Hepatocyte (in vitro differentiated cells): ENCODE measurements around the gene SH3TC2. TPM values are rescaled to one million over a fixed set of nuclear protein-coding genes. Genes with fewer than 3 reads are reported as not detected.

ENCODE experiments used
- DNase-seq: peaks from one replicate; pipeline ENCODE4 v3.0.0-alpha.2; 2016; ENCODE audit warnings: low spot score
- H2AFZ ChIP-seq: fragments of 200-600 bp; sonication (generic); 2 replicates; pipeline ENCODE4 v1.6.0; 2016; ENCODE audit warnings: antibody characterized with exemption, mild to moderate bottlenecking
- H3K27ac ChIP-seq: fragments of 200-600 bp; sonication (generic); 2 replicates; pipeline ENCODE4 v1.5.1; 2016; ENCODE audit warnings: mild to moderate bottlenecking
- H3K27me3 ChIP-seq: fragments of 200-600 bp; sonication (generic); 2 replicates; pipeline ENCODE4 v1.6.1; 2016
- H3K36me3 ChIP-seq: fragments of 200-600 bp; sonication (generic); replicated peaks from 2 replicates; pipeline ENCODE4 v1.5.1; 2016; ENCODE audit warnings: low read depth; ENCODE audit not compliant: insufficient read depth
- H3K4me1 ChIP-seq: fragments of 200-600 bp; sonication (generic); 2 replicates; pipeline ENCODE4 v1.5.1; 2016; ENCODE audit warnings: mild to moderate bottlenecking, moderate library complexity; ENCODE audit not compliant: insufficient read depth
- H3K4me2 ChIP-seq: fragments of 200-600 bp; sonication (generic); 2 replicates; pipeline ENCODE4 v1.6.0; 2016
- H3K4me3 ChIP-seq: fragments of 200-600 bp; sonication (generic); 2 replicates; pipeline ENCODE4 v1.5.1; 2016; ENCODE audit warnings: mild to moderate bottlenecking
- H3K79me2 ChIP-seq: fragments of 200-600 bp; sonication (generic); 2 replicates; pipeline ENCODE4 v1.6.0; 2017; ENCODE audit warnings: mild to moderate bottlenecking
- H3K9me2 ChIP-seq: fragments of 200-600 bp; sonication (generic); replicated peaks from 2 replicates; pipeline ENCODE4 v1.6.0; 2017; ENCODE audit warnings: mild to moderate bottlenecking; ENCODE audit not compliant: insufficient read depth
- H3K9me3 ChIP-seq: fragments of 200-600 bp; sonication (generic); 2 replicates; pipeline ENCODE4 v1.5.1; 2016; ENCODE audit warnings: low read depth, mild to moderate bottlenecking
- H4K20me1 ChIP-seq: fragments of 200-600 bp; sonication (generic); 2 replicates; pipeline ENCODE4 v1.6.0; 2016; ENCODE audit warnings: mild to moderate bottlenecking; ENCODE audit not compliant: insufficient read depth, poor library complexity, severe bottlenecking
- EZH2 ChIP-seq: fragments of 200-600 bp; sonication (generic); IDR thresholded peaks from 2 replicates; pipeline ENCODE4 v1.6.1; 2016; ENCODE audit warnings: antibody characterized with exemption, mild to moderate bottlenecking, borderline replicate concordance
- EZH2phosphoT487 ChIP-seq: fragments of 200-600 bp; sonication (generic); IDR thresholded peaks from one replicate; pipeline ENCODE4 v1.6.1; 2018; ENCODE audit warnings: antibody characterized with exemption, mild to moderate bottlenecking, low read depth, moderate library complexity; ENCODE audit not compliant: unreplicated experiment, severe bottlenecking
- WGBS: methylation state at CpG from one replicate; pipeline ENCODE4 v1.1.6; 2016; ENCODE audit warnings: low lambda C conversion rate; ENCODE audit errors: missing lambda C conversion rate; 5-methylcytosine and 5-hydroxymethylcytosine counted together
- polyA plus RNA-seq: library from polyadenylated mRNA; unstranded; fragments of >200 nt; fragmentation: Nextera tagmentation; extraction: Ambion mirVana; gene quantifications from 2 replicates; pipeline ENCODE4 v1.2.1, GENCODE V29; 2016
- total RNA-seq: library from RNA; depleted of rRNA; stranded (reverse); fragments of >200 nt; gene quantifications from 2 replicates; pipeline ENCODE4 v1.2.3, GENCODE V29; 2014
- TF ChIP-seq, protein P1 (sequence below): fragments of 200-600 bp; sonication (generic); IDR thresholded peaks from 2 replicates; pipeline ENCODE4 v1.5.1; 2016; ENCODE audit warnings: antibody characterized with exemption, mild to moderate bottlenecking; ENCODE audit not compliant: poor library complexity

SH3TC2 gene
- total and polyA plus RNA-seq, 2 experiments from 2014 or later: 2.2 to 3.5 TPM

DNA sequence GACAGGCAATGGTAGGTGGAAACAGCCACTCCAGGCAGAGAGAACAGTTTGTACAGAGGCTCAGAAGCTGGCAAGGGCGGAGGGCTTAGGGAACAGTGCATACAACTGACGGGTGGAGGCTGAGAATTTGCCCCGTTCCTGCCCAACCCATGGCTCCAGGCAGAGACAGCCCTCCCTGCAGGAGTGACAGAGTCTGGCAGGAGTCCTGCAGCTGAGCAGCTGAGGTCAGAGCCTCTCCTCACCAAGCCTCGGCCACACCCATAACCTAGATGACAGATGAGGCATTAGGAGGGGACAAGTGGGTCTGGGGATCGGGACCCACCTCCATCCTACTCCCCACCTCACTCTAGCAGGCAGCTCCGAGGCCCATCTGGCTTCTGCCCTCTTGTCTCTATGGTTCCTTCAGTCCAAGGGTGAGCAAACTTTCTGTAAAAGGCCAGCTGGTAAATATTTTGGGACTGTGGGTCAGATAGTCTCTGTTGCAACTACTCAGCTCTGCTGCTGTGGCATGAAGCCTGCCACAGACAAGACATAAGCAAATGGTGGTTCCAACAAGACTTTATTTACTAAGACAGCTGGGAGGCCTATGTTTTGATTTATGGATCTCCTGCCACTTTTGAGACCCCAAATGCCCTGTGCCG, 83.7 kb downstream of the SH3TC2 start:
- Histone ChIP-seq H3K27ac (no peak overlapping the region), H3K9me2 (no peaks in the 10 kb centered on the region), H3K4me2 (no peak overlapping the region), H3K9me3 (no peaks in the 10 kb centered on the region), H2AFZ (no peak overlapping the region), H4K20me1 (no peaks in the 10 kb centered on the region), H3K36me3 (no peaks in the 10 kb centered on the region), H3K27me3 (no peaks in the 10 kb centered on the region), H3K4me3 (no peak overlapping the region), H3K79me2 (no peaks in the 10 kb centered on the region), H3K4me1 (peaks cover 5% of the 10 kb centered on the region)
- WGBS: 80% methylated on average over 7 of the region's 7 CpGs
- no peak for DNase-seq
- TF ChIP-seq EZH2: no peak
- no peak for TF ChIP-seq EZH2phosphoT487
- TF ChIP-seq, protein P1, sequence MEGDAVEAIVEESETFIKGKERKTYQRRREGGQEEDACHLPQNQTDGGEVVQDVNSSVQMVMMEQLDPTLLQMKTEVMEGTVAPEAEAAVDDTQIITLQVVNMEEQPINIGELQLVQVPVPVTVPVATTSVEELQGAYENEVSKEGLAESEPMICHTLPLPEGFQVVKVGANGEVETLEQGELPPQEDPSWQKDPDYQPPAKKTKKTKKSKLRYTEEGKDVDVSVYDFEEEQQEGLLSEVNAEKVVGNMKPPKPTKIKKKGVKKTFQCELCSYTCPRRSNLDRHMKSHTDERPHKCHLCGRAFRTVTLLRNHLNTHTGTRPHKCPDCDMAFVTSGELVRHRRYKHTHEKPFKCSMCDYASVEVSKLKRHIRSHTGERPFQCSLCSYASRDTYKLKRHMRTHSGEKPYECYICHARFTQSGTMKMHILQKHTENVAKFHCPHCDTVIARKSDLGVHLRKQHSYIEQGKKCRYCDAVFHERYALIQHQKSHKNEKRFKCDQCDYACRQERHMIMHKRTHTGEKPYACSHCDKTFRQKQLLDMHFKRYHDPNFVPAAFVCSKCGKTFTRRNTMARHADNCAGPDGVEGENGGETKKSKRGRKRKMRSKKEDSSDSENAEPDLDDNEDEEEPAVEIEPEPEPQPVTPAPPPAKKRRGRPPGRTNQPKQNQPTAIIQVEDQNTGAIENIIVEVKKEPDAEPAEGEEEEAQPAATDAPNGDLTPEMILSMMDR: no peak

DNA sequence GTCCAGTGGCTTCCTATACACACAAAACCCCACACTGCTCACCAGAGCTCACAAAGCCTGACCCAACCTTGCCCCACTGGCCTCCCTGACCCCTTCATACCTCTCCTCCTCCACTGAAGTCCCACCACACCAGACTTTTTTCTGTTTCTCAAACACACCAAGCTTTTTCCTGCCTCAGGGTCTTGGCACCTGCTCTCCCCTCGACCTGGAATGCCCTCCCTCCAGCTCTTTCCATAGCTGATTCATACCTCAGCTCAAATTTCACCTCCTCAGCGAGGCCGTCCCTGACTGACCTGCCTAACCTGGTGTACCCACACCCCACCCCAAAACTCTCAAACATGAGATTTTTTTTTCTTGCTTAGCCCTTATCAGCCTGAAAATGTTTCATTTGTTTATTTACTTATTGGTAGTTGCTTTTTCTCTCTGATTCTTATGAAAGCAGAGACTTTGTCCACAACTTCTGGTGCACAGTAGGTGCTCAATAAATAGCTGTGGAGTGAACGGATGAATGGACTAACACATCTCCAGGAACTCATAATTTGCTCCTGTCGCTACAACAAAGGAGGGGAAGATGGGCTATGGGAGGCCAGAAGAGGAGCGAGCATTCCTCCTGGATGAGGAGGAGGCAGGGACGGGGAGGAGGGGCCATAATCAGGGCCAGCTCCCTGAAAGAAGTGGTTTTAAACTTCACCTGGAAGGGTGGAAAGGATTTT, 84.3 kb downstream of the SH3TC2 start:
- H3K4me2 ChIP-seq: no peak overlapping the region
- no peak overlapping the region for H3K4me3 ChIP-seq
- H3K9me3 ChIP-seq: no peaks in the 10 kb centered on the region
- no peaks in the 10 kb centered on the region for H3K36me3 ChIP-seq
- H3K79me2 ChIP-seq: no peaks in the 10 kb centered on the region
- no peak for DNase-seq
- peaks cover 7% of the 10 kb centered on the region for H3K4me1 ChIP-seq
- no peaks in the 10 kb centered on the region for H4K20me1 ChIP-seq
- TF ChIP-seq EZH2: no peak
- H3K27me3 ChIP-seq: no peaks in the 10 kb centered on the region
- no peak overlapping the region for H2AFZ ChIP-seq
- WGBS: 73% methylated on average over 7 of the region's 7 CpGs
- no peaks in the 10 kb centered on the region for H3K9me2 ChIP-seq
- H3K27ac ChIP-seq: no peak overlapping the region

DNA sequence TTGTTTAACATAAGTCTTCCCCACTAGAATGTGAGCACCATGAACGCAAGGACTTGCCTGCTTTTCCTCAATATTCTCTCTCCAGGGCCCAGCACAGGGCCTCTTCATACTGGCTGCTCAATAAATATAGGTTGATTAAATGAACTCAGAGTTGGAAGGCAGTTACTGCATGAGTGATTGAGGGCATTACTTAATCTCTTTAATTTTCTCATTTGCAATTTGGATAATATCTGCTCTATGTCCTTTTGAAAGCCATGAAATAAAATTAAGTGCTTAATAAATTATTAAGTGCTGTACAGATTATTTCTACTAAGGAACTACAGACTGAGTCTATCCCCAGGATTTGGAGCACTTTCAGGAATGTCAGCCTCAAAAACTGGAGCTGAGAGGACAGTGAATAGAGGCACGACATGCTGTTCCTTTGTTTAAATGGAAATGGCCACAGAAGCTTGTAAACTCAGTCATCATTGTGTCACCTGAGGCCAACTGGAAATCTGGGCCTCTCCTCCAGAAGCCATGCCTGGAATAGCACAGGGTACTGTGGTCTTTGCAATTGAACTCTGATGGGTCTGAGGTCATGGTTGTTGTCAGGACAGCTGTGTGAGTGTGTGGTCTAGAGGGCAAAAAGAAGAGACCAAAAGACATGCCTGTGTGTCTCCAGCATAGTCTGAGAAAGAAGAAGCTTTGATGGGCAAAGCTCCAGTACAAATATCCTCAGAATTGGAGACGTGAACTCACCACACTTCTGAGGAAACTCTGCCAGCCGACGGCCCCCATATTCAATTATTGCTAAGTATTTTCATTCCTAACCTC, 86.1 kb downstream of the SH3TC2 start:
- Histone ChIP-seq H3K36me3 (no peaks in the 10 kb centered on the region), H3K9me3 (no peaks in the 10 kb centered on the region), H3K4me3 (no peak overlapping the region), H3K27me3 (no peaks in the 10 kb centered on the region), H3K27ac (no peak overlapping the region), H3K79me2 (no peaks in the 10 kb centered on the region), H3K4me2 (no peak overlapping the region), H3K9me2 (no peaks in the 10 kb centered on the region), H4K20me1 (no peaks in the 10 kb centered on the region), H3K4me1 (peaks cover 12% of the 10 kb centered on the region), H2AFZ (no peak overlapping the region)
- TF ChIP-seq EZH2phosphoT487 (no peak), EZH2 (no peak)
- TF ChIP-seq, protein P1: no peak
- DNase-seq: no peak
- WGBS: 67% methylated on average over 5 of the region's 5 CpGs

DNA sequence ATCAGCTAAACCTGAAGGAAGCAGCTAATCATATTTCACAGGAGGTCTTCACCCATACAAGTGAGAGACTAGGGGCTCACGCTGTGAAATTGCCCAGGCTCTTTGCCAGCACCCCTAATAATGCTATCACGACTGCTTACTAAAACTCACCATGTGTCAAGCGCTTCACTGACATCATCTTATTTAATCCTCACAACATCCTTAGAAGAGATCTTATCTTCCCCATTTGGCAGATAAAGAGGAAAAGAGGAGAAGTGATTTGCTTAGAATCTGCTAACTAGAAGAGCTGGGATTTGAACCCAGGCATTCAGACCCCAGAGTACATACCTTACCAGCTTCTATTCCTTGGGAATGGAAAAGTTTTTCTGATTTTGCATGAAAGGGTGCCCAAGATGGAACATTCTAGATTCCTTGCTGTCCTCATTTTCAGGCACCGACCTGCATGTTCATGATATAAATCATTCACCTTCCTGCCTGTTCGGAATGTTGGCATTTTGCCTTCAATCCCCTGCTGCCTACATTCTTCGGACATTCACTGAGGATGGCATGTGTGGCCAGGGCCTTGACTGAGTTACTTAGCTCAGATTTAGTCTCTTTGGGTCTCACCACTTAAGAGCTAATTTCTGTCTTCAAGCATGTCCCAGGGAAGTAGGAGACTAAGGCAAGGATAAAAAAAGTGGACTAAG, 88.1 kb downstream of the SH3TC2 start:
- Histone ChIP-seq H3K4me3 (no peak overlapping the region), H2AFZ (no peak overlapping the region), H4K20me1 (no peaks in the 10 kb centered on the region), H3K79me2 (no peaks in the 10 kb centered on the region), H3K4me2 (no peak overlapping the region), H3K9me2 (no peaks in the 10 kb centered on the region), H3K27me3 (no peaks in the 10 kb centered on the region), H3K27ac (no peak overlapping the region), H3K9me3 (no peaks in the 10 kb centered on the region), H3K36me3 (no peaks in the 10 kb centered on the region), H3K4me1 (peaks cover 7% of the 10 kb centered on the region)
- WGBS: 73% methylated on average over 6 of the region's 6 CpGs
- TF ChIP-seq EZH2 (no peak), EZH2phosphoT487 (no peak)
- DNase-seq: no peak
